Measurements from ENCODE around the gene GRK4. TPM values are rescaled to one million over a fixed set of nuclear protein-coding genes. Genes with fewer than 3 reads are reported as not detected.

Gene GRK4
- polyA plus RNA-seq, 1 experiment = 3.7 TPM

DNA sequence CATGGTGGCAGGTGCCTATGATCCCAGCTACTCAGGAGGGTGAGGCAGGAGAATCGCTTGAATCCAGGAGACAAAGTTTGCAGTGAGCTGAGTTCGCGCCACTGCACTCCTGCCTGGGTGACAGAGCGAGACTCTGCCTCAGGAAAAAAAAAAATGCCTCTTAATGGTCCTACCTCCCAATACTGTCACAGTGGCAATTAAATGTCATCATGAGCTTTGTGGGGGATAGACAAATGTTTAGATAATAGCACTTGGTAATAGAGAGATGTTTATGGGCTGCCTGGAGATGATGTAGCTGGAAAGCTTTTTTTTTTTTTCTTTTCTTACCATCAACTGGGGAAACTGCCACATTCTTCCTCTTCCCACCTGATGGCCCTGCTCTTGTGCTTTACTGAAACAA lies 33.0 kb downstream of the GRK4 start:
- Histone ChIP-seq H3K27ac (ENCODE audit: low read depth, low read length) (no peak overlapping the region), H3K9me3 (ENCODE audit: control insufficient read depth, insufficient read depth, low read length) (no peaks in the 10 kb centered on the region), H3K4me3 (ENCODE audit: low read depth, low read length) (no peak overlapping the region), H3K27me3 (ENCODE audit: control insufficient read depth, insufficient read depth, low read length) (peaks cover 10% of the 10 kb centered on the region)
- POLR2A ChIA-PET = interaction anchor here (0.6 to 0.8 kb wide), 2 partner anchors 28 to 33 kb away, joined by 3 to 5 read pairs; partner anchors contain the start of gene GRK4
- no peak for DNase-seq (ENCODE audit: low read depth, low spot score)
- TF ChIP-seq, protein P1, sequence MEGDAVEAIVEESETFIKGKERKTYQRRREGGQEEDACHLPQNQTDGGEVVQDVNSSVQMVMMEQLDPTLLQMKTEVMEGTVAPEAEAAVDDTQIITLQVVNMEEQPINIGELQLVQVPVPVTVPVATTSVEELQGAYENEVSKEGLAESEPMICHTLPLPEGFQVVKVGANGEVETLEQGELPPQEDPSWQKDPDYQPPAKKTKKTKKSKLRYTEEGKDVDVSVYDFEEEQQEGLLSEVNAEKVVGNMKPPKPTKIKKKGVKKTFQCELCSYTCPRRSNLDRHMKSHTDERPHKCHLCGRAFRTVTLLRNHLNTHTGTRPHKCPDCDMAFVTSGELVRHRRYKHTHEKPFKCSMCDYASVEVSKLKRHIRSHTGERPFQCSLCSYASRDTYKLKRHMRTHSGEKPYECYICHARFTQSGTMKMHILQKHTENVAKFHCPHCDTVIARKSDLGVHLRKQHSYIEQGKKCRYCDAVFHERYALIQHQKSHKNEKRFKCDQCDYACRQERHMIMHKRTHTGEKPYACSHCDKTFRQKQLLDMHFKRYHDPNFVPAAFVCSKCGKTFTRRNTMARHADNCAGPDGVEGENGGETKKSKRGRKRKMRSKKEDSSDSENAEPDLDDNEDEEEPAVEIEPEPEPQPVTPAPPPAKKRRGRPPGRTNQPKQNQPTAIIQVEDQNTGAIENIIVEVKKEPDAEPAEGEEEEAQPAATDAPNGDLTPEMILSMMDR (IDR thresholded peaks at IDR 0.05; ENCODE audit: low read depth, low read length) = no peak
- CTCF ChIA-PET = interaction anchor here (1.0 kb wide), 1 partner anchor 18 kb away, joined by 3 read pairs; no protein-coding TSS in a partner anchor

DNA sequence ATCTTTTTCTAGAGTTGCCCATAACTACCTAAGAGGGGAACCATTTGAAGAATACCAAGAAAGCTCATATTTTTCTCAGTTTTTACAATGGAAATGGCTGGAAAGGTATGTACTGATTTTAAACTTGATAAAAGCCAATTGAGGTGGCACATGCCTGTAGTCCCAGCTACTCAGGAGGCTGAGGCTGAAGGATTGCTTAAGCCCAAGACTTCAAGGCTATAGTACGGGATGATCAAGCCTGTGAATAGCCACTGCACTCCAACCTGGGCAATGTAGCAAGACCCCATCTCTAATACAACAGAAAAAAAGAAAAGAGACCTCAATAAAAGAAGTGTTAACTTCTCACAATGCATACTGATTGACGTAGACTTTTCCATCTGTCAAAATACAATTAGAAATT lies 44.4 kb downstream of the GRK4 start:
- DNase-seq (ENCODE audit: low read depth, low spot score) = no peak
- Histone ChIP-seq H3K27me3 (ENCODE audit: control insufficient read depth, insufficient read depth, low read length) (peaks cover 3% of the 10 kb centered on the region), H3K9me3 (ENCODE audit: control insufficient read depth, insufficient read depth, low read length) (no peaks in the 10 kb centered on the region), H3K4me3 (ENCODE audit: low read depth, low read length) (no peak overlapping the region), H3K27ac (ENCODE audit: low read depth, low read length) (no peak overlapping the region)
- TF ChIP-seq, protein P1 (IDR thresholded peaks at IDR 0.05; ENCODE audit: low read depth, low read length) = no peak
- ChIA-PET CTCF (interaction anchor here (2.2 kb wide), 1 partner anchor 29 kb away, joined by 7 read pairs; no protein-coding TSS in a partner anchor), POLR2A (no interaction called here)

DNA sequence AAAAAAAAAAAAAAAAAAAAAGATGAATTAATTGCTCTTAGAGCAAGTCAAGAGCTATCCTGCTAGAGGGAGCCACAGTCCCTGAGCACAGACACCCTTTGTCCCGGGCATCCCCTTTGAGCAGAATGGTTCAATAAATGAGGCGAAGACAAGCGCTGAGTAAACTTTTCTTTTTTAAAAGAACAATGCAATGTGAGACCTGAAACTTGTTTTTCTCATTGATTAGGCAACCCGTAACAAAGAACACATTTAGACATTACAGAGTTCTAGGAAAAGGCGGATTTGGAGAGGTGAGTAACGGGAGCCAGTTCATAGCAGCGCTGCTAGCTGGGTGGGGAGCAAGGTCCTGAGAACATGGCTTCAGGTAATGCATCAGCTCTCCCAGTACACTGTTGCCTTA lies 46.1 kb downstream of the GRK4 start:
- Histone ChIP-seq H3K27ac (ENCODE audit: low read depth, low read length) (no peak overlapping the region), H3K9me3 (ENCODE audit: control insufficient read depth, insufficient read depth, low read length) (no peaks in the 10 kb centered on the region), H3K27me3 (ENCODE audit: control insufficient read depth, insufficient read depth, low read length) (peaks cover 3% of the 10 kb centered on the region), H3K4me3 (ENCODE audit: low read depth, low read length) (no peak overlapping the region)
- no peak for DNase-seq (ENCODE audit: low read depth, low spot score)
- TF ChIP-seq, protein P1 (IDR thresholded peaks at IDR 0.05; ENCODE audit: low read depth, low read length) = no peak
- POLR2A ChIA-PET = no interaction called here
- CTCF ChIA-PET = interaction anchor here (0.6 to 2.2 kb wide), 3 partner anchors 28 to 540 kb away, joined by 6 to 7 read pairs (median 6); no protein-coding TSS in a partner anchor

DNA sequence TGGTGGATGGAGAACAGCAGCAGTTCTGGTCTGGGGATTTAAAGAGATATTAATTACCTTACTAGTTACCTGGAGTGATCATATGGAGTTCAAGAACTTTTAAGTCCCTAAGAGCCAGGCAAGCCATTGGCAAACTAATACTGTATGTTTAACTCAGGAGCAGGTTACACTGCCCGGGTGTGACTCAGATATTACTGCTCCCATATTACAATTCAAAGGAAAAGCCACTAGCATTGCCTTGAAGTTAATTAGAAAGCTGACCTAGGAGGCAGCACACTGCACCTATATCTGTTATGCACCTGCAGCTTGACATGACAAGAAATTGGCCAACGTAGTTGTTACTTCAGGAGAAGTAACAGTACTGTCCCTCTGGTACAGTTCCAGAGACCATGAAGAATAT lies 47.2 kb downstream of the GRK4 start:
- peaks cover 3% of the 10 kb centered on the region for H3K27me3 ChIP-seq (ENCODE audit: control insufficient read depth, insufficient read depth, low read length)
- CTCF ChIA-PET = no interaction called here
- TF ChIP-seq, protein P1 (IDR thresholded peaks at IDR 0.05; ENCODE audit: low read depth, low read length) = no peak
- H3K4me3 ChIP-seq (ENCODE audit: low read depth, low read length) = no peak overlapping the region
- POLR2A ChIA-PET = no interaction called here
- no peak overlapping the region for H3K27ac ChIP-seq (ENCODE audit: low read depth, low read length)
- no peak for DNase-seq (ENCODE audit: low read depth, low spot score)
- H3K9me3 ChIP-seq (ENCODE audit: control insufficient read depth, insufficient read depth, low read length) = no peaks in the 10 kb centered on the region

DNA sequence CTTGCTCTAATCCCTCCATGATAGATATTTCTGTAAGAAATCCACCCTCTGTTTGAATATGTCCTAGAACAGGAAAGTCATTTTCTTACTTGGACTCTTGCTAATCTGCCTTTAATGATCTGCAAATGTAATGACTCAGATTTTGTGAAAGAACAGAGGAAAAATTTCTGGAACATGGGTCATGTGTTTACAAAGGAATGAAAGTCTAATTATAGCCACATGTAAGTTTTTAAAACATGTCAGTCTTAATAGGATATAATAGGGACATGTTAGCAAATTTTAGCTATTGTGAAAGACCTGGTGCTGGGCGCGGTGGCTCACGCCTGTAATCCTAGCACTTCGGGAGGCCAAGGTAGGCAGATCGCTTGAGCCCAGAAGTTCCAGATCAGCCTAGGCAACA lies 47.6 kb downstream of the GRK4 start:
- DNase-seq (ENCODE audit: low read depth, low spot score) = peak; percentile 38
- TF ChIP-seq, protein P1 (IDR thresholded peaks at IDR 0.05; ENCODE audit: low read depth, low read length) = no peak
- peaks cover 3% of the 10 kb centered on the region for H3K27me3 ChIP-seq (ENCODE audit: control insufficient read depth, insufficient read depth, low read length)
- H3K4me3 ChIP-seq (ENCODE audit: low read depth, low read length) = no peak overlapping the region
- ChIA-PET CTCF (no interaction called here), POLR2A (no interaction called here)
- H3K9me3 ChIP-seq (ENCODE audit: control insufficient read depth, insufficient read depth, low read length) = no peaks in the 10 kb centered on the region
- no peak overlapping the region for H3K27ac ChIP-seq (ENCODE audit: low read depth, low read length)

All from AG04450 (cell line).